ENCODE results near the gene NUDT8. TPM values are rescaled to one million over a fixed set of nuclear protein-coding genes. Genes with fewer than 3 reads are reported as not detected.

NUDT8 gene
- total and polyA plus RNA-seq, 10 of the 15 experiments (the other 5 are each of a cell fraction or from before 2014, with no cell fraction given) = 0.32 to 18.2 (median 9.8) TPM

GRCh38 chr11:67614730-67615714 lies 14.7 kb downstream of the NUDT8 start:
- 89% methylated on average over 18 of the region's 18 CpGs for WGBS (ENCODE audit: insufficient coverage, insufficient replicate concordance, low lambda C conversion rate, missing lambda C conversion rate)
- Histone ChIP-seq H3K36me3 (ENCODE audit: control insufficient read depth in 2 of 2, insufficient read depth in 2 of 2, low read length in 1 of 2) (peaks cover 5 to 20% of the 10 kb centered on the region in 2 experiments; a peak in 3 of 4 replicates), H3K9ac (ENCODE audit: control insufficient read depth, insufficient read depth, low read length) (peak overlapping the region; percentile 76), H3K79me2 (ENCODE audit: control insufficient read depth, insufficient read depth, low read length) (no peaks in the 10 kb centered on the region), H2AFZ (ENCODE audit: control insufficient read depth, low read depth, low read length) (peak overlapping the region; percentile 89; the same call in 1 of the 2 replicates), H3K4me3 (peak overlapping the region; percentile 46; the same call in 1 of the 2 replicates), H3K4me1 (ENCODE audit: control insufficient read depth, insufficient read depth, low read length) (peaks cover 22% of the 10 kb centered on the region), H3K27me3 (replicated peaks in 1 of 2; ENCODE audit: control insufficient read depth in 2 of 2, insufficient read depth in 2 of 2, low read length in 1 of 2) (no peaks in the 10 kb centered on the region), H4K20me1 (ENCODE audit: control insufficient read depth, insufficient read depth) (no peaks in the 10 kb centered on the region), H3K27ac (ENCODE audit: control insufficient read depth, insufficient read depth) (peak overlapping the region; percentile 97), H3K9me3 (replicated peaks; ENCODE audit: control insufficient read depth, insufficient read depth, low read length) (no peaks in the 10 kb centered on the region), H3K4me2 (ENCODE audit: control insufficient read depth, insufficient read depth) (peak overlapping the region; percentile 69)
- no peak for FAIRE-seq
- intact Hi-C loops (cut with micrococcal nuclease; ENCODE audit: unreplicated experiment) = loop anchor here (1.0 to 5.0 kb wide), 2 partner anchors 32 to 43 kb away; partner anchors contain the start of gene GSTP1
- DNase-seq (ENCODE audit: low read depth, low spot score) = no peak
- in situ Hi-C loops (cut with MboI) = no loop called here
- ChIA-PET POLR2A (interaction anchor here (0.7 to 3.5 kb wide), 9 partner anchors 13 to 270 kb away, joined by 3 to 25 read pairs (median 5); partner anchors contain the start of genes GSTP1, NUDT8 and POLD4), SMC1A (ENCODE audit: uncharacterized antibody, unreplicated experiment) (interaction anchor here (0.6 to 3.4 kb wide), 8 partner anchors 9 to 147 kb away, joined by 3 to 15 read pairs (median 6); partner anchors contain the start of genes GSTP1 and NUDT8), RAD21 (ENCODE audit: unreplicated experiment) (interaction anchor here (0.6 to 2.9 kb wide), 12 partner anchors 11 to 154 kb away, joined by 3 to 26 read pairs (median 5); partner anchors contain the start of genes GSTP1 and NUDT8), CTCF (interaction anchor here (0.6 to 6.0 kb wide), 17 partner anchors 9 to 224 kb away, joined by 3 to 71 read pairs (median 5); partner anchors contain the start of genes ACY3, GSTP1 and NUDT8)
- no peak for TF ChIP-seq ATF7 (IDR thresholded peaks at IDR 0.05; ENCODE audit: low read depth)
- TF ChIP-seq, protein P1, sequence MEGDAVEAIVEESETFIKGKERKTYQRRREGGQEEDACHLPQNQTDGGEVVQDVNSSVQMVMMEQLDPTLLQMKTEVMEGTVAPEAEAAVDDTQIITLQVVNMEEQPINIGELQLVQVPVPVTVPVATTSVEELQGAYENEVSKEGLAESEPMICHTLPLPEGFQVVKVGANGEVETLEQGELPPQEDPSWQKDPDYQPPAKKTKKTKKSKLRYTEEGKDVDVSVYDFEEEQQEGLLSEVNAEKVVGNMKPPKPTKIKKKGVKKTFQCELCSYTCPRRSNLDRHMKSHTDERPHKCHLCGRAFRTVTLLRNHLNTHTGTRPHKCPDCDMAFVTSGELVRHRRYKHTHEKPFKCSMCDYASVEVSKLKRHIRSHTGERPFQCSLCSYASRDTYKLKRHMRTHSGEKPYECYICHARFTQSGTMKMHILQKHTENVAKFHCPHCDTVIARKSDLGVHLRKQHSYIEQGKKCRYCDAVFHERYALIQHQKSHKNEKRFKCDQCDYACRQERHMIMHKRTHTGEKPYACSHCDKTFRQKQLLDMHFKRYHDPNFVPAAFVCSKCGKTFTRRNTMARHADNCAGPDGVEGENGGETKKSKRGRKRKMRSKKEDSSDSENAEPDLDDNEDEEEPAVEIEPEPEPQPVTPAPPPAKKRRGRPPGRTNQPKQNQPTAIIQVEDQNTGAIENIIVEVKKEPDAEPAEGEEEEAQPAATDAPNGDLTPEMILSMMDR (IDR thresholded peaks at IDR 0.05 in 2 of 3, conservative IDR thresholded peaks at IDR 0.05 in 1 of 3; ENCODE audit: control insufficient read depth in 2 of 3, extremely low read depth in 1 of 3, insufficient read depth in 1 of 3, low read depth in 3 of 3, low read length in 3 of 3) = peak; percentile 51 to 77 (median 64)
- TF ChIP-seq BRCA1 (IDR thresholded peaks at IDR 0.05; ENCODE audit: low read depth, low read length) = no peak
- peak; percentile 27; the same call in 1 of the 2 replicates for TF ChIP-seq RAD21 (IDR thresholded peaks at IDR 0.05; ENCODE audit: insufficient read depth, low read depth, low read length)
- no peak for TF ChIP-seq RELA (IDR thresholded peaks at IDR 0.05; ENCODE audit: borderline replicate concordance, partially characterized antibody)
- no peak for TF ChIP-seq IRF4 (IDR thresholded peaks at IDR 0.05; ENCODE audit: low read depth, low read length)
- TF ChIP-seq YBX1 (IDR thresholded peaks at IDR 0.05) = no peak
- no peak for TF ChIP-seq ZNF24 (IDR thresholded peaks at IDR 0.05)
- TF ChIP-seq SMAD1 (IDR thresholded peaks at IDR 0.05; ENCODE audit: low read depth, partially characterized antibody) = no peak
- TF ChIP-seq, protein P2, sequence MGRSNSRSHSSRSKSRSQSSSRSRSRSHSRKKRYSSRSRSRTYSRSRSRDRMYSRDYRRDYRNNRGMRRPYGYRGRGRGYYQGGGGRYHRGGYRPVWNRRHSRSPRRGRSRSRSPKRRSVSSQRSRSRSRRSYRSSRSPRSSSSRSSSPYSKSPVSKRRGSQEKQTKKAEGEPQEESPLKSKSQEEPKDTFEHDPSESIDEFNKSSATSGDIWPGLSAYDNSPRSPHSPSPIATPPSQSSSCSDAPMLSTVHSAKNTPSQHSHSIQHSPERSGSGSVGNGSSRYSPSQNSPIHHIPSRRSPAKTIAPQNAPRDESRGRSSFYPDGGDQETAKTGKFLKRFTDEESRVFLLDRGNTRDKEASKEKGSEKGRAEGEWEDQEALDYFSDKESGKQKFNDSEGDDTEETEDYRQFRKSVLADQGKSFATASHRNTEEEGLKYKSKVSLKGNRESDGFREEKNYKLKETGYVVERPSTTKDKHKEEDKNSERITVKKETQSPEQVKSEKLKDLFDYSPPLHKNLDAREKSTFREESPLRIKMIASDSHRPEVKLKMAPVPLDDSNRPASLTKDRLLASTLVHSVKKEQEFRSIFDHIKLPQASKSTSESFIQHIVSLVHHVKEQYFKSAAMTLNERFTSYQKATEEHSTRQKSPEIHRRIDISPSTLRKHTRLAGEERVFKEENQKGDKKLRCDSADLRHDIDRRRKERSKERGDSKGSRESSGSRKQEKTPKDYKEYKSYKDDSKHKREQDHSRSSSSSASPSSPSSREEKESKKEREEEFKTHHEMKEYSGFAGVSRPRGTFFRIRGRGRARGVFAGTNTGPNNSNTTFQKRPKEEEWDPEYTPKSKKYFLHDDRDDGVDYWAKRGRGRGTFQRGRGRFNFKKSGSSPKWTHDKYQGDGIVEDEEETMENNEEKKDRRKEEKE (IDR thresholded peaks at IDR 0.05) = no peak
- TF ChIP-seq POLR2A (IDR thresholded peaks at IDR 0.05; ENCODE audit: low read depth, low read length) = peak; percentile 35; the same call in 1 of the 2 replicates
- peak; percentile 34; the same call in 1 of the 2 replicates for TF ChIP-seq SMC3 (IDR thresholded peaks at IDR 0.05; ENCODE audit: borderline replicate concordance, low read length)
- ATAC-seq = peak; percentile 56
- no TSS peak for BruUV-seq (replicated peaks)
